ENCODE data around the gene CHKB. TPM values are rescaled to one million over a fixed set of nuclear protein-coding genes. Genes with fewer than 3 reads are reported as not detected.

The CHKB gene
- total RNA-seq, 1 donor from 2014 or later: 36.1 TPM

GRCh38 chr22:50577697-50577986 lies 5.0 kb downstream of the CHKB start:
- Mint-ChIP-seq H3K27me3 (ENCODE audit: low read depth, unreplicated experiment) (no peaks in the 10 kb centered on the region), H3K27ac (ENCODE audit: unreplicated experiment) (no peak overlapping the region), H3K9me3 (ENCODE audit: unreplicated experiment) (no peaks in the 10 kb centered on the region), H3K4me3 (ENCODE audit: unreplicated experiment) (no peak overlapping the region), H3K4me1 (ENCODE audit: low read depth, unreplicated experiment) (peaks cover 3% of the 10 kb centered on the region), H3K36me3 (ENCODE audit: low read depth, unreplicated experiment) (peaks cover 4% of the 10 kb centered on the region)
- peaks cover 6% of the 10 kb centered on the region for H3K79me2 ChIP-seq (ENCODE audit: insufficient read depth, low read length)
- FAIRE-seq (no peak), DNase-seq (ENCODE audit: low read depth) (no peak)
- H4K20me1 ChIP-seq (ENCODE audit: insufficient read depth, low read length): no peaks in the 10 kb centered on the region
- H2AFZ ChIP-seq (ENCODE audit: low read depth, low read length): no peak overlapping the region
- no peak overlapping the region for H3K9ac ChIP-seq (ENCODE audit: low read length)
- no peak overlapping the region for H3K4me2 ChIP-seq (ENCODE audit: low read length)
- H3K9me3 ChIP-seq (ENCODE audit: insufficient read depth, low read depth, low read length): no peaks in the 10 kb centered on the region
- no peak for TF ChIP-seq EZH2 (IDR thresholded peaks at IDR 0.05; ENCODE audit: insufficient read depth, low read length)
- TF ChIP-seq CTCF (IDR thresholded peaks at IDR 0.05; ENCODE audit: insufficient read depth, low read depth, low read length): no peak
- H3K27ac ChIP-seq (ENCODE audit: low read depth, low read length): no peak overlapping the region
- peaks cover 8% of the 10 kb centered on the region for H3K27me3 ChIP-seq (ENCODE audit: insufficient read depth, low read length)
- no peaks in the 10 kb centered on the region for H3K36me3 ChIP-seq (ENCODE audit: insufficient read depth, low read length)
- H3K4me1 ChIP-seq (ENCODE audit: insufficient read depth, low read length): peaks cover 9% of the 10 kb centered on the region
- H3K4me3 ChIP-seq (ENCODE audit: insufficient read depth, low read depth, low read length): no peak overlapping the region

DNA sequence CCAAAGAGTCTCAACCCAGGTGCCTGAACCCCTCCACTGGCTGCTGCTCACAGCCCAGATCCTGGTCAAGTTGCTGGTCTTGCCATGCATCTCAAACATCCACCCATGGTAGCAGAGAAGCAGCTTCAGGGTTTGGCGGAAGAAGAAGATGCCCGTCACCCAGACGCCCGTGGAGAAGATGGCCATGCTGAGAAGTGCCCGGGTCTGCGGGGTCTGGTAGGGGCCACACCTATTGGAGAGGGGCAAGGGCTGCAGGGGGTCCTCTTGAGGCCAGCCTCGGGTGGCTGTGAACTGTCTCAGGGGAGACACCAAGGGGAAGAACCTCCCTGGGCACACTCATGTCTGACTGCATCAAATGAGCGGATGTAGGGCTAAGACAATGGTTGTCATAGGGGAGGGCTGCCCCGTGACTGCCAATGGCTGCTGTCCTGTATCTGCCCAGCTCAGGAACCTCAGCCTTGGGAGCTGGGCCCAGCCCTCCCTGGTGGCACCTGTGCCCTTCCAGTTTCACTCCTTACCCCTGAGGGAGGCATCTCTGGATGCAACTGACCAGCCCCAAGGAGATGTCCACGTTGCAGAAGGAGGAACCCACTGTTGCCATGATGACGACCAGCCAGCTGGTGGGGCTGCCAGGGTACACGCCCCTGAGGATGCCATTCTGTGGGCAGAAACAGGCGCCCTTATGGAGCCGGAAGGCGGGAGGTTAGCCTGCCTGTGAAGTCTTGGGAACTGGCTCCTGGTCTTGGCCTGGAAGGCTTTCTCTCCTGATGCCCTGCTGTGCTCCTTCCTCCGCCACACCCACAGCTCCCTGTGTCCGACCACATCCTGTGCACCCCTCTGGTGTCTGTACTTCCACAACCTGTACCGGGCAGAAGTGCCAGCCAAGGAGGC lies 5.6 kb downstream of the CHKB start:
- Mint-ChIP-seq H3K4me1 (ENCODE audit: low read depth, unreplicated experiment) (peaks cover 3% of the 10 kb centered on the region), H3K9me3 (ENCODE audit: unreplicated experiment) (no peaks in the 10 kb centered on the region), H3K27me3 (ENCODE audit: low read depth, unreplicated experiment) (no peaks in the 10 kb centered on the region), H3K27ac (ENCODE audit: unreplicated experiment) (no peak overlapping the region), H3K4me3 (ENCODE audit: unreplicated experiment) (no peak overlapping the region), H3K36me3 (ENCODE audit: low read depth, unreplicated experiment) (peaks cover 10% of the 10 kb centered on the region)
- H3K9ac ChIP-seq (ENCODE audit: low read length): no peak overlapping the region
- FAIRE-seq: no peak
- H3K9me3 ChIP-seq (ENCODE audit: insufficient read depth, low read depth, low read length): no peaks in the 10 kb centered on the region
- H3K4me3 ChIP-seq (ENCODE audit: insufficient read depth, low read depth, low read length): no peak overlapping the region
- no peaks in the 10 kb centered on the region for H4K20me1 ChIP-seq (ENCODE audit: insufficient read depth, low read length)
- no peaks in the 10 kb centered on the region for H3K36me3 ChIP-seq (ENCODE audit: insufficient read depth, low read length)
- DNase-seq (ENCODE audit: low read depth): no peak
- peaks cover 8% of the 10 kb centered on the region for H3K27me3 ChIP-seq (ENCODE audit: insufficient read depth, low read length)
- peaks cover 8% of the 10 kb centered on the region for H3K4me1 ChIP-seq (ENCODE audit: insufficient read depth, low read length)
- H2AFZ ChIP-seq (ENCODE audit: low read depth, low read length): no peak overlapping the region
- no peak overlapping the region for H3K27ac ChIP-seq (ENCODE audit: low read depth, low read length)
- H3K4me2 ChIP-seq (ENCODE audit: low read length): no peak overlapping the region
- peaks cover 4% of the 10 kb centered on the region for H3K79me2 ChIP-seq (ENCODE audit: insufficient read depth, low read length)
- TF ChIP-seq EZH2 (IDR thresholded peaks at IDR 0.05; ENCODE audit: insufficient read depth, low read length) (no peak), CTCF (IDR thresholded peaks at IDR 0.05; ENCODE audit: insufficient read depth, low read depth, low read length) (no peak)

GRCh38 chr22:50576070-50576469 lies 6.6 kb downstream of the CHKB start:
- no peaks in the 10 kb centered on the region for H3K9me3 ChIP-seq (ENCODE audit: insufficient read depth, low read depth, low read length)
- no peak overlapping the region for H3K27ac ChIP-seq (ENCODE audit: low read depth, low read length)
- no peak overlapping the region for H3K4me2 ChIP-seq (ENCODE audit: low read length)
- H3K4me1 ChIP-seq (ENCODE audit: insufficient read depth, low read length): peaks cover 3% of the 10 kb centered on the region
- no peaks in the 10 kb centered on the region for H3K36me3 ChIP-seq (ENCODE audit: insufficient read depth, low read length)
- Mint-ChIP-seq H3K9me3 (ENCODE audit: unreplicated experiment) (no peaks in the 10 kb centered on the region), H3K27ac (ENCODE audit: unreplicated experiment) (no peak overlapping the region), H3K4me3 (ENCODE audit: unreplicated experiment) (no peak overlapping the region), H3K27me3 (ENCODE audit: low read depth, unreplicated experiment) (no peaks in the 10 kb centered on the region), H3K36me3 (ENCODE audit: low read depth, unreplicated experiment) (peaks cover 12% of the 10 kb centered on the region), H3K4me1 (ENCODE audit: low read depth, unreplicated experiment) (peaks cover 1% of the 10 kb centered on the region)
- H3K9ac ChIP-seq (ENCODE audit: low read length): no peak overlapping the region
- no peaks in the 10 kb centered on the region for H4K20me1 ChIP-seq (ENCODE audit: insufficient read depth, low read length)
- H3K4me3 ChIP-seq (ENCODE audit: insufficient read depth, low read depth, low read length): no peak overlapping the region
- DNase-seq (ENCODE audit: low read depth) (peak; percentile 12), FAIRE-seq (no peak)
- TF ChIP-seq EZH2 (IDR thresholded peaks at IDR 0.05; ENCODE audit: insufficient read depth, low read length): no peak
- peak; percentile 25 for TF ChIP-seq CTCF (IDR thresholded peaks at IDR 0.05; ENCODE audit: insufficient read depth, low read depth, low read length)
- H2AFZ ChIP-seq (ENCODE audit: low read depth, low read length): no peak overlapping the region
- peaks cover 8% of the 10 kb centered on the region for H3K27me3 ChIP-seq (ENCODE audit: insufficient read depth, low read length)
- H3K79me2 ChIP-seq (ENCODE audit: insufficient read depth, low read length): no peaks in the 10 kb centered on the region
